Activated gamma-delta T cell treated with anti-CD3 and anti-CD28 coated beads, Interleukin-2, amount 50 U/mL, for 16 hours (primary cell): Measurements from ENCODE around the gene CTNNBL1.

Experiments
- DNase-seq: peaks from one replicate; pipeline ENCODE4 v3.0.0-alpha.2; 2020; ENCODE audit warnings: low read depth

CTNNBL1 gene

DNA sequence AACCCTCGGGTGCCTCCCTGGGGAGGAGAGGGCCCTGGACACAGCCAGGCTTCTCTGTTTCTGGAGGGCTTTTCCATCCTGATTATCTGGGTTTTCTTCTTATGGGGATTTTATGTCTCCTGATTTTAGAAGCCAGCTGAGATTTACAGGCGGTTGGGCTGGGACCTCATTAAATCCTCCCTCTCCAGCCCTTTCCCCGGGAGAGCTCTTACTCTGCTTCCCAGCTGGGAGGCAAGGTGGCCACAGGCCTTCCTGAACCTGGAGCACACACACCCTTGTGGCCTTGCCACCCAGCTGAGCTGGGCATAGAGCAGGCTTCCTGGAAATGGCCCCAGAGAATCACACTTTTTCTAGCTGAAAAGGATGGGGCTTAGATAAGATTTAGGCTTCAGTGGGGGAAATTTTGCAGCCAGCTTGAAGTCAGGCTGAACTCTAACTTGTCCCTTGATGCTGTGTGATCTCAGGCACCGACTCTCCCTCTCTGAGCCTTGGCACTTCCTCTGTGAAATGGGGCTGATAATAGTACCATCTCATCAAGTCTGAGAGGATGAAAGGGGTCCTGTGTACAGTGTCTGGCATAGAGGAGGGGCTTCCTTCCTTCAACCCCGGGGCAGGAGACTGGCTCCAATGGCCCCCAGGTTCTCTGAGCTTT, 225.7 kb downstream of the CTNNBL1 start:
- DNase-seq = no peak

DNA sequence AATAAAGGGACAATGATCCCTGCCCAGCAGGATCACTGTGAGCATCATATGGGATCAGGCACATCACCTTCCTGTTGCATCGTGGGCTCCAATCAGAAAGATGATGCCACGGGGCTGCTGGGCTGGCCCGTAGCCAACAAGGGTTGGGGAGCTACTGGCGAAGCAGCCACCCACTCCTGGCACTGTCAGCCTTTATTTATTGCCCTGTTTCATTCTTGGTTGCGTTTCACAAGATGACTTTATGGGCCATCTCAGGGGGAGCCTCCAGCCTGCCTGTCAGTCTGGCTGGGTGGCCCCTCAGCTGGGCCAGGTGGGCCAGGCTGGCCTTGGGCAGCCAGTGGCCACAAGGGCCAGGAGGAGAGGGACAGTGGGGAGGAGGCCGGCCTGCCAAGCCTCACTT, 226.4 kb downstream of the CTNNBL1 start:
- no peak for DNase-seq

DNA sequence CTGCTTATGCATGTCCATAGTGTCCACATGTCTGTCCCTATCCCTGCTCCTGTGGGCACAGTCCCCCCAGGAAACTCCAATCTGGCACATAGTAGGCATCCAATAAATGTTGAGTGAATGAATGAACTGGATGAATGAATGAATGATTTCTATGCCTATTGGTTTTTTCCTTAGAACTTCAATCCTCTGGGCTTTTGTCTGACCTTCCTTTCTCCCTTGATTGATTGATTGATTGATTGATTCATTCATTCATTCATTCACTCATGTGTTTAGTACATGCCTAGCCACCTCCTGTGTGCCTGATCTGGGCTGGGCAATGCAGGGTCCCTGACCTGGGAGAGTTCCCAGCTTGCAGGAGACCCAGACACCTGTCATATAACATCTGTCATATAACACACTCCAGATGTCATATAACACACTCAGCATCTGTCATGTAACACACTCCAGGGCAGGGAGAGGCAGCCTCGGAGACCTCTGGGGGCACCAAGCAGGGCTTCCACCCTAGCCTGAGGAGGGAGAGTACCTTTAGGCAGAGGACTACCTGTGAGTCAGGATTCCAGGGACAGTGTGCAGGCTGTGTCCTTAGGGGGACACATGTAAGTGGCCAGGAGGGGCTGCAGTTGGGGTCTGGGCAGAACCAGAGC, 227.0 kb downstream of the CTNNBL1 start:
- no peak for DNase-seq

DNA sequence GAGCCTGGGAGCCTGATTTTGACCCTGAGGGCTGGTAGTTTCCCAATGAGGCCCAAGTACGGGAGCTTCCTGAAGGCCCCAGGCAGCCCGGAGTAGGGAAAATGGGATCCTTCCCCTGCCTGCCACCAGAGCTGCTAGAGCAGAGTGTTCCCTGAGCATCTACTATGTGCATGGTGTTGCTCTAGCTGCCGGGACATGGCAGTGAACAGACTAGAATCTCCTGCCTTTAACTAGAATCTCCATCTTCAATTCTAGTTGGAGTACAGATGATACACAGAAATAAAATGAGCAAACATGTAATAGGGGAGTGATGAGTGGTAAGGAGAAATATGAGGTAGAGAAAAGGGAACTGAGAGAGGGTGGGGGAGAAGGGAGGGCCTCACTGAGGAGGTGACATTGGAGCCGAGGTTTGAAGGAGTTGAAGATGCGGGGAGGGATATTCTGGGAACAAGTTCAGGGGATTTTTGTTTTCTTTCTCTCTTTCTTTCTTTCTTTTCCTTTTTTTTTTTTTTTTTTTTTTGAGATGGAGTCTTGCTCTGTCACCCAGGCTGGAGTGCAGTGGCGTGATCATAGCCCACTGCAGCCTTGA, 227.6 kb downstream of the CTNNBL1 start:
- no peak for DNase-seq
